GM23338 (cell line): ENCODE measurements around the gene CDH7. TPM values are rescaled to one million over a fixed set of nuclear protein-coding genes. Genes with fewer than 3 reads are reported as not detected.
A peak's percentile ranks its signal among the peaks of the same experiment; 100 is the strongest.

Experiments
- ATAC-seq: fragments of 200-7000 bp; cut with Tn5 transposase; 3 replicates; pipeline ENCODE4 v1.9.1; 2020
- DNase-seq: peaks from one replicate; pipeline ENCODE4 v3.0.0-alpha.2; 2015; ENCODE audit warnings: low spot score
- H2AFZ ChIP-seq: fragments of 200-600 bp; sonication (generic); 2 replicates; pipeline ENCODE4 v1.8.0; 2016; ENCODE audit warnings: antibody characterized with exemption, mild to moderate bottlenecking, moderate library complexity
- H3F3A ChIP-seq: fragments of 200-600 bp; sonication (generic); replicated peaks from 2 replicates; pipeline ENCODE4 v1.8.0; 2017; ENCODE audit warnings: antibody characterized with exemption, mixed run types, low read depth
- H3K27ac ChIP-seq: fragments of 200-600 bp; sonication (generic); 2 replicates; pipeline ENCODE4 v1.6.1; 2016; ENCODE audit warnings: low read depth
- H3K27me3 ChIP-seq: fragments of 200-600 bp; sonication (generic); 2 replicates; pipeline ENCODE4 v1.8.0; 2016; ENCODE audit warnings: mild to moderate bottlenecking, mixed run types, moderate library complexity; ENCODE audit not compliant: insufficient read depth
- H3K36me3 ChIP-seq: fragments of 200-600 bp; sonication (generic); 2 replicates; pipeline ENCODE4 v1.8.0; 2016; ENCODE audit warnings: mild to moderate bottlenecking; ENCODE audit not compliant: insufficient read depth
- H3K4me1 ChIP-seq: fragments of 200-600 bp; sonication (generic); 2 replicates; pipeline ENCODE4 v1.8.0; 2016; ENCODE audit warnings: mild to moderate bottlenecking, moderate library complexity; ENCODE audit not compliant: insufficient read depth
- H3K4me2 ChIP-seq: fragments of 200-600 bp; sonication (generic); 2 replicates; pipeline ENCODE4 v1.7.1; 2017; ENCODE audit warnings: mixed run types
- H3K4me3 ChIP-seq: fragments of 200-600 bp; sonication (generic); 2 replicates; pipeline ENCODE4 v1.6.1; 2016; ENCODE audit warnings: mixed run types
- H3K79me2 ChIP-seq: fragments of 200-600 bp; sonication (generic); replicated peaks from 2 replicates; pipeline ENCODE4 v1.8.0; 2017; ENCODE audit warnings: mild to moderate bottlenecking; ENCODE audit not compliant: insufficient read depth
- H3K9me2 ChIP-seq: fragments of 200-600 bp; sonication (generic); 2 replicates; pipeline ENCODE4 v1.8.0; 2017; ENCODE audit not compliant: insufficient read depth
- H4K20me1 ChIP-seq: fragments of 200-600 bp; sonication (generic); replicated peaks from 2 replicates; pipeline ENCODE4 v1.8.0; 2017; ENCODE audit warnings: mild to moderate bottlenecking; ENCODE audit not compliant: insufficient read depth
- H3K27ac Mint-ChIP-seq: 2 replicates; pipeline ENCODE4 v1.8.0; 2020; ENCODE audit warnings: inconsistent platforms, mild to moderate bottlenecking, moderate library complexity, mixed read lengths
- H3K27me3 Mint-ChIP-seq: 3 replicates; pipeline ENCODE4 v1.8.0; 2022; ENCODE audit warnings: low read depth, mild to moderate bottlenecking, moderate library complexity, mixed read lengths, inconsistent platforms; ENCODE audit not compliant: insufficient read depth, poor library complexity
- H3K36me3 Mint-ChIP-seq: 3 replicates; pipeline ENCODE4 v1.8.0; 2021; ENCODE audit warnings: low read depth, mild to moderate bottlenecking, inconsistent platforms, moderate library complexity, mixed read lengths
- H3K4me1 Mint-ChIP-seq: 3 replicates; pipeline ENCODE4 v1.8.0; 2020; ENCODE audit warnings: mild to moderate bottlenecking, inconsistent platforms, mixed read lengths
- H3K4me3 Mint-ChIP-seq: 3 replicates; pipeline ENCODE4 v1.8.0; 2021; ENCODE audit warnings: moderate library complexity, mild to moderate bottlenecking, inconsistent platforms, mixed read lengths
- H3K9me3 Mint-ChIP-seq: 3 replicates; pipeline ENCODE4 v1.8.0; 2020; ENCODE audit warnings: moderate library complexity, mild to moderate bottlenecking, inconsistent platforms, mixed read lengths
- EZH2 ChIP-seq: fragments of 200-600 bp; sonication (generic); IDR thresholded peaks from one replicate; pipeline ENCODE4 v1.8.0; 2017; ENCODE audit warnings: antibody characterized with exemption, mild to moderate bottlenecking, low read depth; ENCODE audit not compliant: unreplicated experiment
- POLR2AphosphoS5 ChIP-seq: IDR thresholded peaks from 2 replicates; pipeline ENCODE4 v1.6.1; 2016; ENCODE audit warnings: antibody characterized with exemption, low read depth
- REST ChIP-seq: IDR thresholded peaks from one replicate; pipeline ENCODE4 v1.6.1; 2018; ENCODE audit warnings: antibody characterized with exemption; ENCODE audit not compliant: unreplicated experiment
- STAT1 ChIP-seq: IDR thresholded peaks from one replicate; pipeline ENCODE4 v1.6.1; 2016; ENCODE audit warnings: antibody characterized with exemption; ENCODE audit not compliant: unreplicated experiment
- ZNF331 ChIP-seq: fragments of 250-450 bp; sonication (Bioruptor Pico); IDR thresholded peaks from 2 replicates; pipeline ENCODE4 v1.5.0; 2020; ENCODE audit warnings: low read depth, mild to moderate bottlenecking, moderate library complexity
- polyA plus RNA-seq: library from polyadenylated mRNA; unstranded; fragments of >200 nt; fragmentation: Nextera tagmentation; extraction: Ambion mirVana; gene quantifications from 2 replicates; pipeline ENCODE4 v1.2.1, GENCODE V29; 2016
- total RNA-seq: library from RNA; depleted of rRNA; stranded (reverse); fragments of >200 nt; shearing (Covaris generic); gene quantifications from 2 replicates; pipeline ENCODE4 v1.2.3, GENCODE V29; 2014
- TF ChIP-seq, protein P1 (sequence below), 2 experiments: fragments of 200-600 bp in 1 of 2; sonication (generic) in 1 of 2; conservative IDR thresholded peaks; 2 replicates each; pipeline versions ENCODE4 v1.5.1 to v1.6.1; 2016 to 2017; ENCODE audit warnings: antibody characterized with exemption in 2 of 2, low read depth in 2 of 2, mild to moderate bottlenecking in 2 of 2, moderate library complexity in 1 of 2

CDH7 gene
- total and polyA plus RNA-seq, 2 experiments from 2014 or later = 1.8 TPM

DNA sequence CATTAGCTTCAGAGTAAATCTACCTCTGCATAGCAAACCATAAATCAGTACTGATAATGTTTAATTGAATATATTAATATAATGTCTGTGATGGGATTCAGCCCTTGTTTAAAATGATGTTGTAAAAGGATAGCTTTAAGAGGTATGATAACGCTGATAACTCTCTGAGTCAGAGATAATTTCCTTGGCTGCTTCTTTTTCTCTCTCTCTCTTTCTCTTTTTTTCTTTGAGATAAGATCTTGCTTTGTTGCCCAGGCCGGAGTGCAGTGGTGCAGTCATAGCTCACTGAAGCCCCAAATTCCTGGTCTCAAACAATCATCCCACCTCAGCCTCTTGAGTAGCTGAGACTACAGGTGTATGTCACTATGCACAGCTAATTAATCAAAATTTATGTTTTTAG, 35.7 kb downstream of the CDH7 start (continued):
- TF ChIP-seq REST = no peak

DNA sequence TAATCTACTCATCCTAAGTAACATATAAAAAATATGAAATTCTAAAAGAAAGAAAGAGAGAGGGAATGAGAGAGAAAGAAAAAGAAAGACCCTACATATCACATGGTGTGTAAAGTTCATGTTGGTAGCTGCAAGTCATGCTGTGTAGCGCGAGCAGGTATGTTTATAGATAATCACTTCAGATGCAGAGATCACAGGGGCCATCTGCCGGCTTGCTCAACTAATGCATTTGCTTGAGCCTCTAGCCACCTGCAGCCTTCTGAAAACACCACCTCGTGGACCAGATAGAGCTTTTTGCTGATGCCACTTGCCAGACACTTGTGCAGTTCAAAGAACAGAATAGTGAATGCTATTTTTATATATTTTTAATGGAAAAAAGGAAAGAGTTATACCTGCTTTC, 37.6 kb downstream of the CDH7 start:
- no peak overlapping the region for H3K4me3 Mint-ChIP-seq
- Histone ChIP-seq H3K4me2 (no peak overlapping the region), H3F3A (no peaks in the 10 kb centered on the region), H3K27me3 (no peaks in the 10 kb centered on the region), H3K4me1 (no peaks in the 10 kb centered on the region), H2AFZ (no peak overlapping the region), H3K36me3 (no peaks in the 10 kb centered on the region), H3K9me2 (no peaks in the 10 kb centered on the region), H3K27ac (no peak overlapping the region), H4K20me1 (no peaks in the 10 kb centered on the region), H3K4me3 (no peak overlapping the region), H3K79me2 (no peaks in the 10 kb centered on the region)
- ATAC-seq = no peak
- H3K9me3 Mint-ChIP-seq = no peaks in the 10 kb centered on the region
- H3K27me3 Mint-ChIP-seq = no peaks in the 10 kb centered on the region
- no peak for TF ChIP-seq ZNF331 (CRISPR knock-in tag)
- no peak for TF ChIP-seq REST
- no peak for TF ChIP-seq POLR2AphosphoS5
- TF ChIP-seq STAT1 = no peak
- no peak for TF ChIP-seq EZH2
- TF ChIP-seq, protein P1, sequence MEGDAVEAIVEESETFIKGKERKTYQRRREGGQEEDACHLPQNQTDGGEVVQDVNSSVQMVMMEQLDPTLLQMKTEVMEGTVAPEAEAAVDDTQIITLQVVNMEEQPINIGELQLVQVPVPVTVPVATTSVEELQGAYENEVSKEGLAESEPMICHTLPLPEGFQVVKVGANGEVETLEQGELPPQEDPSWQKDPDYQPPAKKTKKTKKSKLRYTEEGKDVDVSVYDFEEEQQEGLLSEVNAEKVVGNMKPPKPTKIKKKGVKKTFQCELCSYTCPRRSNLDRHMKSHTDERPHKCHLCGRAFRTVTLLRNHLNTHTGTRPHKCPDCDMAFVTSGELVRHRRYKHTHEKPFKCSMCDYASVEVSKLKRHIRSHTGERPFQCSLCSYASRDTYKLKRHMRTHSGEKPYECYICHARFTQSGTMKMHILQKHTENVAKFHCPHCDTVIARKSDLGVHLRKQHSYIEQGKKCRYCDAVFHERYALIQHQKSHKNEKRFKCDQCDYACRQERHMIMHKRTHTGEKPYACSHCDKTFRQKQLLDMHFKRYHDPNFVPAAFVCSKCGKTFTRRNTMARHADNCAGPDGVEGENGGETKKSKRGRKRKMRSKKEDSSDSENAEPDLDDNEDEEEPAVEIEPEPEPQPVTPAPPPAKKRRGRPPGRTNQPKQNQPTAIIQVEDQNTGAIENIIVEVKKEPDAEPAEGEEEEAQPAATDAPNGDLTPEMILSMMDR (conservative IDR thresholded peaks at IDR 0.05; ENCODE audit: low read depth in 2 of 2) = peak in 1 of 2 experiments; percentile 26; a peak in 2 of 4 replicates
- no peaks in the 10 kb centered on the region for H3K36me3 Mint-ChIP-seq
- DNase-seq = no peak
- H3K4me1 Mint-ChIP-seq = no peaks in the 10 kb centered on the region; the same call in 2 of the 3 replicates
- no peak overlapping the region; the same call in 1 of the 2 replicates for H3K27ac Mint-ChIP-seq
